Esophagus (tissue), 2 donors: ENCODE data around the gene CCDC73. TPM values are rescaled to one million over a fixed set of nuclear protein-coding genes. Genes with fewer than 3 reads are reported as not detected.

Source experiments
- H3K27ac ChIP-seq, 2 donors: one replicate each; pipeline ENCODE4 v1.5.1; 2013; ENCODE audit warnings: low read depth in 2 of 2, mild to moderate bottlenecking in 2 of 2, inconsistent platforms in 1 of 2, low read length in 1 of 2, moderate library complexity in 1 of 2
- H3K27me3 ChIP-seq, 2 donors: one replicate each; pipeline ENCODE4 v1.6.1; 2013; ENCODE audit warnings: low read length in 2 of 2, control low read depth in 1 of 2, mild to moderate bottlenecking in 1 of 2; ENCODE audit not compliant: insufficient read depth in 2 of 2, control insufficient read depth in 1 of 2
- H3K36me3 ChIP-seq, 2 donors: one replicate each; pipeline ENCODE4 v1.6.1; 2013; ENCODE audit warnings: low read length in 1 of 2; ENCODE audit not compliant: control insufficient read depth in 2 of 2, insufficient read depth in 2 of 2
- H3K4me1 ChIP-seq, 2 donors: one replicate each; pipeline ENCODE4 v1.6.1; 2013; ENCODE audit warnings: low read length in 1 of 2; ENCODE audit not compliant: control insufficient read depth in 2 of 2, insufficient read depth in 2 of 2
- H3K4me3 ChIP-seq, 2 donors: one replicate each; pipeline ENCODE4 v1.5.1; 2013; ENCODE audit warnings: low read length in 2 of 2, mild to moderate bottlenecking in 2 of 2, low read depth in 1 of 2, moderate library complexity in 1 of 2
- H3K9me3 ChIP-seq, 2 donors: one replicate each; pipeline ENCODE4 v1.6.1; 2013; ENCODE audit warnings: mild to moderate bottlenecking in 2 of 2, low read depth in 1 of 2, low read length in 1 of 2, moderate library complexity in 1 of 2; ENCODE audit not compliant: control insufficient read depth in 2 of 2, insufficient read depth in 1 of 2
- WGBS, 2 donors: extraction: QIAGEN DNeasy Blood & Tissue Kit; methylation state at CpG; one replicate each; pipeline ENCODE4 v1.1.7; 2013; 5-methylcytosine and 5-hydroxymethylcytosine counted together
- polyA plus RNA-seq, 2 donors: library from polyadenylated mRNA; stranded (reverse); fragments of 200-250 nt; gene quantifications; one replicate each; pipeline ENCODE4 v1.2.3, GENCODE V29; 2013
- donor health status: healthy with polysubstance abuse.
- donor health status: Bipolar disorder and iron deficiency.

Gene CCDC73
- polyA plus RNA-seq, 2 donors = 0.02 to 0.05 TPM

- Histone ChIP-seq H3K36me3 (no peaks in the 10 kb centered on the region), H3K4me1 (no peaks in the 10 kb centered on the region), H3K27ac (peak overlapping the region in 1 of 2 donors; percentile 21), H3K27me3 (no peaks in the 10 kb centered on the region), H3K4me3 (no peak overlapping the region), H3K9me3 (no peaks in the 10 kb centered on the region)
- 75 to 81% methylated on average over 4 of the region's 4 CpGs for WGBS, 2 donors
Measured at GRCh38 chr11:32817181-32817851, 22.9 kb upstream of the CCDC73 start.

GRCh38 chr11:32809313-32809712 is 14.9 kb upstream of the CCDC73 start:
- H3K4me3 ChIP-seq = no peak overlapping the region
- no peaks in the 10 kb centered on the region for H3K4me1 ChIP-seq
- H3K27me3 ChIP-seq = no peaks in the 10 kb centered on the region
- no peak overlapping the region for H3K27ac ChIP-seq
- no peaks in the 10 kb centered on the region for H3K9me3 ChIP-seq
- 25 to 26% methylated on average over 3 of the region's 3 CpGs for WGBS, 2 donors
- H3K36me3 ChIP-seq = no peaks in the 10 kb centered on the region

GRCh38 chr11:32796425-32796824 is 2.0 kb upstream of the CCDC73 start:
- H3K36me3 ChIP-seq = no peaks in the 10 kb centered on the region
- peaks cover 0 to 2% of the 10 kb centered on the region in 2 donors for H3K27me3 ChIP-seq
- no peak overlapping the region for H3K4me3 ChIP-seq
- no peaks in the 10 kb centered on the region for H3K9me3 ChIP-seq
- H3K27ac ChIP-seq = no peak overlapping the region
- WGBS, 2 donors = 72 to 77% methylated on average over 3 of the region's 3 CpGs
- H3K4me1 ChIP-seq = no peaks in the 10 kb centered on the region

GRCh38 chr11:32792948-32793475 is 1.4 kb downstream of the CCDC73 start:
- peaks cover 2% of the 10 kb centered on the region in 2 donors for H3K27me3 ChIP-seq
- H3K27ac ChIP-seq = no peak overlapping the region
- peak overlapping the region in 1 of 2 donors; percentile 11 for H3K4me3 ChIP-seq
- no peaks in the 10 kb centered on the region for H3K36me3 ChIP-seq
- no peaks in the 10 kb centered on the region for H3K9me3 ChIP-seq
- WGBS, 2 donors = 18 to 19% methylated on average over 13 of the region's 13 CpGs
- no peaks in the 10 kb centered on the region for H3K4me1 ChIP-seq

- peaks cover 2% of the 10 kb centered on the region in 2 donors for H3K27me3 ChIP-seq
- WGBS, 2 donors = 34% methylated on average over 6 of the region's 6 CpGs
- peak overlapping the region in 1 of 2 donors; percentile 9 for H3K4me3 ChIP-seq
- H3K9me3 ChIP-seq = no peaks in the 10 kb centered on the region
- H3K4me1 ChIP-seq = no peaks in the 10 kb centered on the region
- no peak overlapping the region for H3K27ac ChIP-seq
- H3K36me3 ChIP-seq = no peaks in the 10 kb centered on the region
Measured at GRCh38 chr11:32792111-32792947, 2.1 kb downstream of the CCDC73 start.

GRCh38 chr11:32790916-32791315 is 3.5 kb downstream of the CCDC73 start:
- no peak overlapping the region for H3K27ac ChIP-seq
- 55% methylated on average over 1 of the region's 1 CpG for WGBS, 2 donors

GRCh38 chr11:32786811-32787210 is 7.7 kb downstream of the CCDC73 start:
- H3K9me3 ChIP-seq = no peaks in the 10 kb centered on the region
- no peaks in the 10 kb centered on the region for H3K4me1 ChIP-seq
- no peak overlapping the region for H3K4me3 ChIP-seq
- H3K27ac ChIP-seq = no peak overlapping the region
- H3K27me3 ChIP-seq = peaks cover 2% of the 10 kb centered on the region in 2 donors
- no peaks in the 10 kb centered on the region for H3K36me3 ChIP-seq

More at GRCh38 chr11:32790916-32791315, 3.5 kb downstream of the CCDC73 start:
- no peaks in the 10 kb centered on the region for H3K36me3 ChIP-seq
- H3K4me1 ChIP-seq = no peaks in the 10 kb centered on the region
- no peak overlapping the region for H3K4me3 ChIP-seq
- H3K27me3 ChIP-seq = peaks cover 2% of the 10 kb centered on the region in 2 donors
- H3K9me3 ChIP-seq = no peaks in the 10 kb centered on the region

- no peaks in the 10 kb centered on the region for H3K4me1 ChIP-seq
- H3K36me3 ChIP-seq = no peaks in the 10 kb centered on the region
- no peaks in the 10 kb centered on the region for H3K9me3 ChIP-seq
- H3K27me3 ChIP-seq = peaks cover 0 to 2% of the 10 kb centered on the region in 2 donors
- no peak overlapping the region for H3K27ac ChIP-seq
- H3K4me3 ChIP-seq = no peak overlapping the region
- WGBS, 2 donors = 84 to 87% methylated on average over 3 of the region's 3 CpGs
Measured at GRCh38 chr11:32785262-32785661, 9.2 kb downstream of the CCDC73 start.

- Histone ChIP-seq H3K9me3 (no peaks in the 10 kb centered on the region), H3K27me3 (no peaks in the 10 kb centered on the region), H3K27ac (no peak overlapping the region), H3K4me1 (no peaks in the 10 kb centered on the region), H3K4me3 (no peak overlapping the region), H3K36me3 (no peaks in the 10 kb centered on the region)
- 77 to 80% methylated on average over 5 of the region's 5 CpGs for WGBS, 2 donors
Measured at GRCh38 chr11:32781721-32782120, 12.7 kb downstream of the CCDC73 start.
